K562 (cell line): Measurements from ENCODE around the gene SERPINH1. TPM values are rescaled to one million over a fixed set of nuclear protein-coding genes. Genes with fewer than 3 reads are reported as not detected.
A peak's percentile ranks its signal among the peaks of the same experiment; 100 is the strongest.

Source experiments
- ARID1B ChIP-seq: fragments of 450-650 bp; IDR thresholded peaks from 2 replicates; pipeline ENCODE4 v1.6.1; 2016; ENCODE audit warnings: antibody characterized with exemption, mild to moderate bottlenecking, inconsistent platforms
- CBX5 ChIP-seq: IDR thresholded peaks from 2 replicates; pipeline ENCODE4 v1.6.1; 2014; ENCODE audit warnings: low read depth, borderline replicate concordance
- ETS2 ChIP-seq: IDR thresholded peaks from 2 replicates; pipeline ENCODE4 v1.6.1; 2016; ENCODE audit warnings: borderline replicate concordance, missing genetic modification characterization, mild to moderate bottlenecking, moderate library complexity, missing compliant biosample characterization; ENCODE audit not compliant: poor library complexity, severe bottlenecking
- FOXJ2 ChIP-seq: fragments of 200-800 bp; sonication (Bioruptor generic); IDR thresholded peaks from 2 replicates; pipeline ENCODE4 v1.6.1; 2016; ENCODE audit warnings: missing genetic modification characterization, missing compliant biosample characterization
- HMGN3 ChIP-seq: IDR thresholded peaks from 2 replicates; pipeline ENCODE4 v1.6.1; 2011; ENCODE audit warnings: borderline replicate concordance, low read depth, mild to moderate bottlenecking, mixed read lengths, low read length; ENCODE audit not compliant: insufficient read length; ENCODE audit errors: extremely low read depth
- HNRNPH1 ChIP-seq: fragments of 200-400 bp; formaldehyde crosslinking; optimal IDR thresholded peaks from 2 replicates; pipeline ENCODE3; 2017; ENCODE audit warnings: low read depth, mild to moderate bottlenecking, low read length, moderate library complexity
- NELFE ChIP-seq: IDR thresholded peaks from 2 replicates; pipeline ENCODE4 v1.6.1; 2011; ENCODE audit warnings: mild to moderate bottlenecking; ENCODE audit not compliant: insufficient read depth, insufficient read length
- NR2C1 ChIP-seq, 2 experiments: fragments of 450-650 bp; IDR thresholded peaks; 2 replicates each; pipeline ENCODE4 v1.6.1; 2017; ENCODE audit warnings: mild to moderate bottlenecking in 2 of 2, antibody characterized with exemption in 1 of 2, inconsistent platforms in 1 of 2, missing compliant biosample characterization in 1 of 2, missing genetic modification characterization in 1 of 2
- SMC3 ChIP-seq: conservative IDR thresholded peaks from 2 replicates; pipeline ENCODE4 v1.6.1; 2011; ENCODE audit warnings: low read depth, low read length, improper control_type of control experiment; ENCODE audit not compliant: insufficient read depth
- TRIM24 ChIP-seq, 2 experiments: fragments of 450-650 bp; IDR thresholded peaks; 2 replicates each; pipeline ENCODE4 v1.6.1; 2016
- XRCC5 ChIP-seq: fragments of 200-400 bp; formaldehyde crosslinking; IDR thresholded peaks from 2 replicates; pipeline ENCODE4 v1.6.1; 2017; ENCODE audit warnings: low read depth, mild to moderate bottlenecking, low read length
- ZNF347 ChIP-seq: fragments of 450-650 bp; formaldehyde crosslinking; IDR thresholded peaks from 2 replicates; pipeline ENCODE4 v1.4.0; 2020; ENCODE audit warnings: low read depth, mild to moderate bottlenecking, moderate library complexity
- polyA plus RNA-seq, 8 experiments: library from polyadenylated mRNA; depleted of rRNA in 4 of 8; stranded (reverse) in 5 of 8; unstranded in 3 of 8; fragments of >200 nt; fragmentation: Nextera tagmentation in 2 of 8; fragmentation: Illumina TruSeq in 1 of 8; extraction: Ambion mirVana in 2 of 8; extraction: Trizol in 1 of 8; gene quantifications; 2 replicates each; pipeline versions ENCODE4 v1.2.1 to v1.2.3, GENCODE V29; 2011 to 2014; ENCODE audit warnings: inconsistent platforms in 1 of 8, missing spikeins in 1 of 8
- total RNA-seq, 7 experiments: library from RNA; depleted of rRNA in 6 of 7; stranded (reverse); fragments of >200 nt in 6 of 7; fragmentation: Illumina TruSeq in 2 of 7; extraction: Trizol in 2 of 7; gene quantifications; 2 replicates each; pipeline versions ENCODE4 v1.2.1 to v1.2.3, GENCODE V29; 2011 to 2021; ENCODE audit warnings: low replicate concordance in 1 of 7
- TF ChIP-seq, protein P1 (sequence below), 2 experiments: fragments of 450-650 bp; IDR thresholded peaks; 2 replicates each; pipeline ENCODE4 v1.6.1; 2018; ENCODE audit warnings: mild to moderate bottlenecking in 2 of 2, low read depth in 1 of 2; ENCODE audit not compliant: partially characterized antibody in 2 of 2
- TF ChIP-seq, protein P2 (sequence below): sonication (generic); formaldehyde crosslinking; IDR thresholded peaks from 2 replicates; pipeline ENCODE4 v1.8.1; 2022; ENCODE audit warnings: missing genetic modification reagents

SERPINH1 gene
- total and polyA plus RNA-seq, 9 of the 15 experiments (the other 6 are each of a cell fraction or from before 2014, with no cell fraction given) = 2.8 to 106 (median 67.9) TPM

GRCh38 chr11:75532200-75533048, 29.6 kb upstream of the SERPINH1 start (continued):
- TF ChIP-seq, protein P1, sequence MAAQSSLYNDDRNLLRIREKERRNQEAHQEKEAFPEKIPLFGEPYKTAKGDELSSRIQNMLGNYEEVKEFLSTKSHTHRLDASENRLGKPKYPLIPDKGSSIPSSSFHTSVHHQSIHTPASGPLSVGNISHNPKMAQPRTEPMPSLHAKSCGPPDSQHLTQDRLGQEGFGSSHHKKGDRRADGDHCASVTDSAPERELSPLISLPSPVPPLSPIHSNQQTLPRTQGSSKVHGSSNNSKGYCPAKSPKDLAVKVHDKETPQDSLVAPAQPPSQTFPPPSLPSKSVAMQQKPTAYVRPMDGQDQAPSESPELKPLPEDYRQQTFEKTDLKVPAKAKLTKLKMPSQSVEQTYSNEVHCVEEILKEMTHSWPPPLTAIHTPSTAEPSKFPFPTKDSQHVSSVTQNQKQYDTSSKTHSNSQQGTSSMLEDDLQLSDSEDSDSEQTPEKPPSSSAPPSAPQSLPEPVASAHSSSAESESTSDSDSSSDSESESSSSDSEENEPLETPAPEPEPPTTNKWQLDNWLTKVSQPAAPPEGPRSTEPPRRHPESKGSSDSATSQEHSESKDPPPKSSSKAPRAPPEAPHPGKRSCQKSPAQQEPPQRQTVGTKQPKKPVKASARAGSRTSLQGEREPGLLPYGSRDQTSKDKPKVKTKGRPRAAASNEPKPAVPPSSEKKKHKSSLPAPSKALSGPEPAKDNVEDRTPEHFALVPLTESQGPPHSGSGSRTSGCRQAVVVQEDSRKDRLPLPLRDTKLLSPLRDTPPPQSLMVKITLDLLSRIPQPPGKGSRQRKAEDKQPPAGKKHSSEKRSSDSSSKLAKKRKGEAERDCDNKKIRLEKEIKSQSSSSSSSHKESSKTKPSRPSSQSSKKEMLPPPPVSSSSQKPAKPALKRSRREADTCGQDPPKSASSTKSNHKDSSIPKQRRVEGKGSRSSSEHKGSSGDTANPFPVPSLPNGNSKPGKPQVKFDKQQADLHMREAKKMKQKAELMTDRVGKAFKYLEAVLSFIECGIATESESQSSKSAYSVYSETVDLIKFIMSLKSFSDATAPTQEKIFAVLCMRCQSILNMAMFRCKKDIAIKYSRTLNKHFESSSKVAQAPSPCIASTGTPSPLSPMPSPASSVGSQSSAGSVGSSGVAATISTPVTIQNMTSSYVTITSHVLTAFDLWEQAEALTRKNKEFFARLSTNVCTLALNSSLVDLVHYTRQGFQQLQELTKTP (IDR thresholded peaks at IDR 0.05; ENCODE audit: low read depth in 1 of 2, partially characterized antibody in 2 of 2) = peak in 1 of 2 experiments; percentile 87
- no peak for TF ChIP-seq TRIM24 (IDR thresholded peaks at IDR 0.05)
- peak; percentile 63; the same call in 1 of the 2 replicates for TF ChIP-seq XRCC5
- no peak for TF ChIP-seq HMGN3
- 0 out of 2 replicates have a peak, but pooled peaks have one; percentile 21 for TF ChIP-seq NR2C1 (IDR thresholded peaks at IDR 0.05)
- no peak for TF ChIP-seq NR2C1 (tag; IDR thresholded peaks at IDR 0.05)
- no peak for TF ChIP-seq HNRNPH1
- no peak for TF ChIP-seq FOXJ2
- TF ChIP-seq, protein P2, sequence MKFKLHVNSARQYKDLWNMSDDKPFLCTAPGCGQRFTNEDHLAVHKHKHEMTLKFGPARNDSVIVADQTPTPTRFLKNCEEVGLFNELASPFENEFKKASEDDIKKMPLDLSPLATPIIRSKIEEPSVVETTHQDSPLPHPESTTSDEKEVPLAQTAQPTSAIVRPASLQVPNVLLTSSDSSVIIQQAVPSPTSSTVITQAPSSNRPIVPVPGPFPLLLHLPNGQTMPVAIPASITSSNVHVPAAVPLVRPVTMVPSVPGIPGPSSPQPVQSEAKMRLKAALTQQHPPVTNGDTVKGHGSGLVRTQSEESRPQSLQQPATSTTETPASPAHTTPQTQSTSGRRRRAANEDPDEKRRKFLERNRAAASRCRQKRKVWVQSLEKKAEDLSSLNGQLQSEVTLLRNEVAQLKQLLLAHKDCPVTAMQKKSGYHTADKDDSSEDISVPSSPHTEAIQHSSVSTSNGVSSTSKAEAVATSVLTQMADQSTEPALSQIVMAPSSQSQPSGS = no peak
- peak; percentile 22; the same call in 1 of the 2 replicates for TF ChIP-seq ARID1B
- no peak for TF ChIP-seq ZNF347 (CRISPR knock-in tag)
- peak; percentile 96 for TF ChIP-seq SMC3
- no peak for TF ChIP-seq CBX5
- TF ChIP-seq ETS2 (tag) = no peak
- no peak for TF ChIP-seq NELFE
